MM.1S (cell line): ENCODE results near the gene NDUFS3.

Source experiments
- EZH2 ChIP-seq: fragments of 300-600 bp; sonication (generic); optimal IDR thresholded peaks from 2 replicates; pipeline ENCODE3; 2017; ENCODE audit warnings: low read depth, mild to moderate bottlenecking, antibody characterized with exemption, low read length, mixed read lengths
- EZH2phosphoT487 ChIP-seq: fragments of 300-600 bp; sonication (generic); IDR thresholded peaks from 2 replicates; pipeline ENCODE4 v1.6.1; 2018; ENCODE audit warnings: antibody characterized with exemption, low read length
- TF ChIP-seq, protein P1 (sequence below): fragments of 300-600 bp; sonication (generic); IDR thresholded peaks from 2 replicates; pipeline ENCODE4 v1.5.1; 2016; ENCODE audit warnings: antibody characterized with exemption, low read length, mixed read lengths

DNA sequence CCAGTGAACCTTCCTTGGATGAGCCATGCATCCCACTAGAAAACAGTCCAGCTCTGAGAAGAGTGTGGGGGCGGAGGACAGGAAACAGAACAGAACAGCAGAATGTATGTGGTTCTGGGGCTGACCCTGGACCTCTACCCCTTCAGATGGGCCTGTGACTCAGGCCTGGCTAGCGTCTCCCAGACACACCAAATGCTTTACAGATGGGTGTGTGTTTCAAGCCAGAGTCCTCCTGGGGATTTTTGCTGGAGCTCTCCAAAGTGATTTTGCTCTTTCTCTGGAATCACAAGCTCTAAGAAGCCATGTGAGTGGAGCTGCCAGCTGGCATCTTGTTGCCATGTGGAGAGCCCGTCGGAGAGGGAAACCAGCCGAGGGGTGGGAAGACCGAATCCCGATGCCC is 28.5 kb downstream of the NDUFS3 start:
- TF ChIP-seq, protein P1, sequence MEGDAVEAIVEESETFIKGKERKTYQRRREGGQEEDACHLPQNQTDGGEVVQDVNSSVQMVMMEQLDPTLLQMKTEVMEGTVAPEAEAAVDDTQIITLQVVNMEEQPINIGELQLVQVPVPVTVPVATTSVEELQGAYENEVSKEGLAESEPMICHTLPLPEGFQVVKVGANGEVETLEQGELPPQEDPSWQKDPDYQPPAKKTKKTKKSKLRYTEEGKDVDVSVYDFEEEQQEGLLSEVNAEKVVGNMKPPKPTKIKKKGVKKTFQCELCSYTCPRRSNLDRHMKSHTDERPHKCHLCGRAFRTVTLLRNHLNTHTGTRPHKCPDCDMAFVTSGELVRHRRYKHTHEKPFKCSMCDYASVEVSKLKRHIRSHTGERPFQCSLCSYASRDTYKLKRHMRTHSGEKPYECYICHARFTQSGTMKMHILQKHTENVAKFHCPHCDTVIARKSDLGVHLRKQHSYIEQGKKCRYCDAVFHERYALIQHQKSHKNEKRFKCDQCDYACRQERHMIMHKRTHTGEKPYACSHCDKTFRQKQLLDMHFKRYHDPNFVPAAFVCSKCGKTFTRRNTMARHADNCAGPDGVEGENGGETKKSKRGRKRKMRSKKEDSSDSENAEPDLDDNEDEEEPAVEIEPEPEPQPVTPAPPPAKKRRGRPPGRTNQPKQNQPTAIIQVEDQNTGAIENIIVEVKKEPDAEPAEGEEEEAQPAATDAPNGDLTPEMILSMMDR, result no peak
- no peak for TF ChIP-seq EZH2
- TF ChIP-seq EZH2phosphoT487, result no peak
